Ureter (tissue), 1 donor: ENCODE measurements around the gene RAMP1. TPM values are rescaled to one million over a fixed set of nuclear protein-coding genes. Genes with fewer than 3 reads are reported as not detected.
A peak's percentile ranks its signal among the peaks of the same experiment; 100 is the strongest.

Experiments used
- DNase-seq: peaks from one replicate; pipeline ENCODE4 v3.0.0-alpha.2; 2020; ENCODE audit warnings: low spot score
- total RNA-seq: library from RNA; stranded (reverse); gene quantifications from one replicate; pipeline ENCODE4 v1.2.4, GENCODE V29; 2023
- donor health status: DM: yes; HTN: yes; CAD: no.

The RAMP1 gene
- total RNA-seq, 1 donor from 2014 or later = 49.0 TPM

- DNase-seq = peak; percentile 73
Measured at GRCh38 chr2:237895544-237896506, 36.4 kb downstream of the RAMP1 start.

DNA sequence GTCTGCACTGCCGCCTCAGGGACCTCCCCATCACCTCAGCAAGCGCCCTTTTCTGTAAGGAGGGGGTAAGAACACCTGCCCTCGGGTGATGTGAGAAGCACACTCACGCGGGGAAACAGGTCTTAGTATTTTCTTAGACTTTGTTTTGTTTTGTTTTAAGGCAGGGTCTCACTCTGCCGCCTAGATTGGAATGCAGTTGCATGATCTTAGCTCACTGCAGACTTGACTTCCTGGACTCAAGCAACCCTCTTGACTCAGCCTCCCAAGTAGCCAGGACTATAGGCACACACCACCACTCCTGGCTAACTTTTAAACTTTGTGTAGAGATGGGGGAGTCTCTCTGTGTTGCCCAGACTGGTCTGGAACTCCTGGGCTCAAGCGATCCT is 37.1 kb downstream of the RAMP1 start:
- no peak for DNase-seq

- no peak for DNase-seq
Measured at GRCh38 chr2:237896956-237897355, 37.5 kb downstream of the RAMP1 start.

DNA sequence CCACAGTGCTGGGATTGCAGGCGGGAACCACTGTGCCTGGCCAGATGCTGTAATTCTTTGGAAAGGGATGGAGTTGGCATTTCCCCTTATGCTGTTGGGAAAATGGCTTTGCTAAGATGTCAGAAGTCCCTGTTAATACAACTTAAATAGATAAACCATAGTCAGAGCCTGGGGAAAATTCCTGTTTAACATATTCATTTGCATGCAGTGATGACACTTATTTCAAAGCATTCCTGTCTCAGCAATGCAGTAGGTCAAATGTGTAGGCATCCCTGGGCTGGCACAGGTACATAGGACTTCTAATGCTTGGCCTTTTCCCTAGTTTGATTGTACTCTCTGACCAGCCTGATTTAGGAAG is 38.6 kb downstream of the RAMP1 start:
- no peak for DNase-seq

GRCh38 chr2:237900891-237901831 is 41.7 kb downstream of the RAMP1 start:
- DNase-seq = peak; percentile 38

GRCh38 chr2:237901932-237902850 is 42.8 kb downstream of the RAMP1 start:
- DNase-seq = peak; percentile 41

- DNase-seq = peak; percentile 58
Measured at GRCh38 chr2:237904831-237905599, 45.6 kb downstream of the RAMP1 start.

DNA sequence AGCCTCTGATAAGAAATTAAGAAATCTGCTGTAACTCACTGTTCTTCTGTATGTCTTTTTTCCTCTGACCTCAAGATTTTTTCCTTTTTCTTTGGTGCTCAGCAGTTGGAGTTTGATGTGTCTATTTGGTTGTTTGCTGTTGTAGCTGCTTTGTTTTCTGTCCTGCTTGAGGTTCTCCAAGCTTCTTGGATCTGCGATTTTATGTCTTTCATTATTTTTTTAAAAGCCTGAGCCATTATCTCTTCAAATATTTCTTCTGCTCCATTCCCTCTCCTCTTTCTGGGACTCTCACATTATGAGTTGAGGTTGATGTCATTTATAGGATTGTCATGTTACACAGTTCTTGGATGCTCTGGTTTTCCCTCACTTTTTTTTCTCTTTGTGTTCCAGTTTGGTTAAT is 47.7 kb downstream of the RAMP1 start:
- DNase-seq = no peak

DNA sequence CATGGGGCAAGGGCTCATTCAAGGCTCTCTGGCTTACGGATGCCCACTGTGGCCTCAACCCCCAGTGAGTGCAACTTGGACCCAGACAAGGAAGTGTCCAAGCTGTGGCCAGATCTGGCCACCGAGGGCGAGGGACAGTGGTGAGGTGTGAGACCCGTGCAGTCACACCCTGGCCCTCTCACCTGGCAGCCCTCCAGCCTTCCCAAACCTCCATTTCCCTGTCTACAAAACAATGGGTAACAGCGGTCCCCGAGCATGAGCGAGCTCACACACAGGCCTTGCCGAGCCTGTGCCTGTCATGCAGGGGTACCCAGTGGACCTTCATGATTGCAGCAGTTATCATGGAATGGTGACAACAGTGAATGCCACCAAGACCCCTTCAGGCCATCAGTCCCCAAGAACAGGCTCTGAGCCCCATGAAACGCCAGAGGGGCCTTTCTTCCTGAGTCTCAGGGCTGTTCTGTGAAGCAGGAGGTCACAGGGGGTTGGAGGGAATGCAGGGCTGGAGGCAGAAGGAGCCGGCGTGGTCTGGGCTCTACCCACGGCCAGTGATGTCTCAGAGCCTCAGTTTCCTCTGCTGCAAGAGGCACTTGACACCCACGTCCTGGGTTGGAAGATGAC is 49.8 kb downstream of the RAMP1 start:
- peak; percentile 39 for DNase-seq

DNA sequence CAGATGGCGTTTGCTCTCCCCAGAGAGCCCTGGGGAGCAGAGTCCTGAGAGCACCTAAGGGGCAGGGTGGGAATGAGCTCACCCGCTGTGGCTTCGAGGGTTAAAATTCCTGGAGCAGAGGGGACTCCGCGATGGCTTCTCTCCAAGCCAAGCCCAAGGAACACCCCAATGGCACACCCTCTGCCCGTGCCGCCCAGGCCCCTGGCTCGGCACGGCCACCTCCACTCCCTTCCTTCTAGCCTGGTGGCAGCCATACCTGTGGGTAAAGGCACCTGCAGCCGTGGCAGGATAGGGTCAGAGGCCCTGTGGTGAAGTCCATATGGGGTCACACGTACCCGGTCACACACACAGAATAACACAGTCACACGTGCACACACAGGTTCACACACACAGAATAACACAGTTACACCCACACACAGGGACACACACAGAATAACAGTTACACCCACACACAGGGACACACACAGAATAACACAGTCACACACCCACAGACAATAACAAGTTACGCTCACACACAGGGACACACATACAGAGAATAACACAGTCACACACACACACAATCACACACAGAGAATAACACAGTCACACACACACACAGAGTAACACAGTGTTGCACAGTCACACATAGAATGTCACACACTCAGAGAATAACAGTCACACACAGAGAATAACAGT is 50.5 kb downstream of the RAMP1 start:
- DNase-seq = peak; percentile 32

DNA sequence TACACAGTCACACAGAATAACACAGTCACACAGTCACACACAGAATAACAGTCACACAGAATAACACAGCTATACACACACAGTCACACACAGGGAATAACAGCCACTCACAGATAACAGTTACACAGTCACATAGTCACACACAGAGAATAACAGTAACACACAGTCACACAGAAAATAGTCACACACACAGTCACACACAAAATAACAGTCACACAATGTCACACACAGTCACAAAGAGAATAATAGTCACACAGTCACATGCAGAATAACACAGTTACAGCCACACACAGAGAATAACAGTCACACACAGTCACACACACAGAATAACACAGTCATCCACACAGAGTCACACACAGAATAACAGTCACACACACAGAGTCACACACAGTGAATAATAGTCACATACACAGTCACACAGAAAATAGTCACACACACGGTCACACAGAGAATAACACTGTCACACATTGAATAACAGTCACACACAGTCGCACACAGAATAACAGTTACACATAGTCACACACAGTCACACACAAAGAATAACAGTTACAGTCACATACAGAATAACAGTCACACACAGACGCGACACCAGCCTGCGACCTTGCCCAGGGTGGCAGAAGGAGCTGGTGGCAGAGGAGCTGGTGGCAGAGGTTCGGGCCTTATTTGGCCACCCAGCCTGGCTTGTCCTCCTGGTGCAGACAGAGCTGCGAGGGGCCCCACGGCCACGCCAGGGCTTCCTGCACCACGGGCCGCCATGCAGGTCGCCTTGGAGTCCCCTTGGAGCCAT is 51.3 kb downstream of the RAMP1 start:
- no peak for DNase-seq

- peak; percentile 39 for DNase-seq
Measured at GRCh38 chr2:237911363-237912017, 52.1 kb downstream of the RAMP1 start.

DNA sequence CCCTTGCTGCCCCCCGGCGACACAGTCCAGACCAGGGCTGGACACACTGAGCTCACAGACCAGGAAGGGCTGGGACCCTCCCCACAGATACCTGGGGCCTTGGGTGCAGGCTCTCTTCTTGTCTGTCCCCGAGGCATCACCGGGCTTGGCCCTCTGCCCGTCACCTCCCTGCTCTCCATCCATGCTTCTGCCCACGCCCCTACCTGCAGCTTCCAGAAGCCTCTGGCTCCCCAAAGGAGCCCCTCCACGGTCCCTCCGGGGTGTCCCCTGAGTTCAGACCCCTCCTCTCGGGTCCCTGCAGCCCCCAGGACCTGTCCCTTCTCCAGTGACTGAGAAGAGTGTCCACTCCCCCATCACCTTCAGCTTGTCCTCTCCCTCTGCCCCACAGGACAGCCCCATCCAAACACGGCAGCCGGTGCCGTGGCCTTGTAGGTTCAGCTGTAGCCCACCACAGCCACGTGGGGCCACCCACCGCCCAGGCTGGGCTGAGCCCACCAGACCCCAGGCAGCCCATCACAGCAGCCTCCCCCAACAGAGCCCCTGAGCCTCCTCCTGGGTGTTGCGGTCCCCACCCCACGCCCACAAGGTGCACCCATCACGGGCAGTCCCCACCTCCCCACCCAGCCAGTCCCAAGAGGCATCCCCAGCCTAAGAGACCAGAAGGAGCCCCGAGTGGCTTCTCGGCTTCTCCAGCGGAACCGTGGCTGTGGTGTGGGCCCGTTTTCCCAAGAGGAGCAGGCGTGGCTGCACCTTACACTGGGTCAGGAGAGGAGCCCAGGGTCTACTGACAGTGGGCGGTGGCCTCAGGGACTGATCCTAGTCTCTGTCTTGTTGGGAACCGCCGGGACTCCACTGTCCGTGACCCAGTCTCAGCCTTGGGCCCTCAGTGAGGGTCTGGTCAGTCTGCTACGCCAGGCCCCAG is 53.1 kb downstream of the RAMP1 start:
- DNase-seq = peak; percentile 41

DNA sequence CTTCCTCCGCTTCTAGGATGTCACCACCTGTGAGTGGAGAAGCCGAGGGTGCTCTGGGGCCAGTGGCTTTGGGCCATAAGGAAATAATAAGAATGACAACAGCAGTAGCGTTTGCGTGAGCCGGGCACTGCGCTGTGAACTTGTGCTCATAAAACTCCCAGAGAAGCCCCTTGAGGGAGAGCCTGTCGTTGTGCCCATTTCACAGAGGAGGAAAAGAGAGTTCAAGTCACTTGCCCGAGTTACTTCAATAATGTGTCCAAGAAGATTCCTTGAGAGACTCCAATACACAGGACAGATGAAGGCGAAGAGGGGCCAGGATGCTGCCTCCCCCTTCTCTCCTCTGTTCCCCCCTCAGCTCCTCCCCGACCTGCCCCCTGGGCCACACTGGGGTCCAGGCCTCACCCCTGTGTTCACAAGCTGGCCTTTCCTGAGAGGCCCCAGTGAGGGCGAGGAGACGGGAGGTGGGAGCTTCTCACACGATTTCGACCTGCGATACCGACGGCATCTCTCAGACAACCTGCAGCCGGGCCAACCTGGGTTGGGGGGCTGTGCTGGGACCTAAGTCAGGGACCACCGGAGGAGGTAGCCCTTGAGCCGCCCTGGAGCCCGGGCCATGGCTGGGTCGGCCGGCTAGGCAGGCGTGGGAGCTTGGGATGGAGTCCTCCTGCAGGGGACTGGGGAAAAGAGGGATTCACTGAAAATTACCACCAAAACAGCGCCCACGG is 53.9 kb downstream of the RAMP1 start:
- peak; percentile 33 for DNase-seq

GRCh38 chr2:237915576-237915975 is 56.2 kb downstream of the RAMP1 start:
- DNase-seq = no peak

GRCh38 chr2:237916296-237916695 is 56.9 kb downstream of the RAMP1 start:
- DNase-seq = no peak
